SH-SY5Y (cell line): ENCODE data around the gene ADNP.

Experiments
- GATA2 ChIP-seq: IDR thresholded peaks from 2 replicates; pipeline ENCODE4 v1.6.1; 2011; ENCODE audit warnings: mild to moderate bottlenecking, low read depth, low read length
- GATA3 ChIP-seq: IDR thresholded peaks from 2 replicates; pipeline ENCODE4 v1.6.1; 2011; ENCODE audit warnings: low read depth, mild to moderate bottlenecking, low read length, moderate library complexity

- TF ChIP-seq GATA2 (no peak), GATA3 (no peak)
Measured at GRCh38 chr20:50893620-50894019, 37.6 kb downstream of the ADNP start.
